ENCODE results near the gene SIGLEC10.
"Not testable (repeated sequence)": the region's sequence is repeated elsewhere in the genome, so short reads cannot be mapped to it uniquely, and the experiment has no call there.

The SIGLEC10 gene, protein sequence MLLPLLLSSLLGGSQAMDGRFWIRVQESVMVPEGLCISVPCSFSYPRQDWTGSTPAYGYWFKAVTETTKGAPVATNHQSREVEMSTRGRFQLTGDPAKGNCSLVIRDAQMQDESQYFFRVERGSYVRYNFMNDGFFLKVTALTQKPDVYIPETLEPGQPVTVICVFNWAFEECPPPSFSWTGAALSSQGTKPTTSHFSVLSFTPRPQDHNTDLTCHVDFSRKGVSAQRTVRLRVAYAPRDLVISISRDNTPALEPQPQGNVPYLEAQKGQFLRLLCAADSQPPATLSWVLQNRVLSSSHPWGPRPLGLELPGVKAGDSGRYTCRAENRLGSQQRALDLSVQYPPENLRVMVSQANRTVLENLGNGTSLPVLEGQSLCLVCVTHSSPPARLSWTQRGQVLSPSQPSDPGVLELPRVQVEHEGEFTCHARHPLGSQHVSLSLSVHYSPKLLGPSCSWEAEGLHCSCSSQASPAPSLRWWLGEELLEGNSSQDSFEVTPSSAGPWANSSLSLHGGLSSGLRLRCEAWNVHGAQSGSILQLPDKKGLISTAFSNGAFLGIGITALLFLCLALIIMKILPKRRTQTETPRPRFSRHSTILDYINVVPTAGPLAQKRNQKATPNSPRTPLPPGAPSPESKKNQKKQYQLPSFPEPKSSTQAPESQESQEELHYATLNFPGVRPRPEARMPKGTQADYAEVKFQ

DNA sequence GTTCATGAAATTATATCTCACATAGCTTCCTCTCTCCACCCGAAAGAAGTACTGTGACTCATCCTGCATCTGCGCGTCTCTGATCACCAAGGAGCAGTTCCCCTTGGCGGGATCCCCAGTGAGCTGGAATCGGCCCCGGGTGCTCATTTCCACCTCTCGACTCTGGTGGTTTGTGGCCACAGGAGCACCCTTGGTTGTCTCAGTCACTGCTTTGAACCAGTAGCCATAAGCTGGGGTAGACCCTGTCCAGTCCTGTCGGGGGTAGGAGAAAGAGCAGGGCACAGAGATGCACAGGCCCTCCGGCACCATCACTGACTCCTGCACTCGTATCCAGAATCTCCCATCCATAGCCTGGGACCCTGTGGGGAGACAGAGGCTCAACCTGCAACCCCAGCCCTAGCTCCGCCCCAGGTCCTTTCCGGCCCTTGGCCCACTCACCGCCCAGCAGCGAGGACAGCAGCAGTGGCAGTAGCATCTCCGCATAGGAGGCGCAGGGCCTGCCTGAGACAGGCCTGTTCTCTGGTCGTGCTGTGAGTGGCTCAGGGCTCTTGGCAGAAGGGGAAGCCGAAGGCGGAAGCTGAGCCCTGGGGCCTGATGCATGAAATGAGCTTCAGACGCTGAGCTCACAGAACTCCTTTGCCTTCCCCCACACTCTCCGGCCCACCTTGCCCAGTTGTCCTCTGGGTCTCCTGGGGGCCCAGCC, at the start of gene SIGLEC10:
Gene SIGLEC10, minus strand, starts transcription at position 536 of the 703 bp plus-strand sequence. Its CDS starts 61 bp downstream, at position 475.
- DNase-seq: no peak

GRCh38 chr19:51466723-51467122, 49.3 kb upstream of the SIGLEC10 start:
- no peak for DNase-seq

DNA sequence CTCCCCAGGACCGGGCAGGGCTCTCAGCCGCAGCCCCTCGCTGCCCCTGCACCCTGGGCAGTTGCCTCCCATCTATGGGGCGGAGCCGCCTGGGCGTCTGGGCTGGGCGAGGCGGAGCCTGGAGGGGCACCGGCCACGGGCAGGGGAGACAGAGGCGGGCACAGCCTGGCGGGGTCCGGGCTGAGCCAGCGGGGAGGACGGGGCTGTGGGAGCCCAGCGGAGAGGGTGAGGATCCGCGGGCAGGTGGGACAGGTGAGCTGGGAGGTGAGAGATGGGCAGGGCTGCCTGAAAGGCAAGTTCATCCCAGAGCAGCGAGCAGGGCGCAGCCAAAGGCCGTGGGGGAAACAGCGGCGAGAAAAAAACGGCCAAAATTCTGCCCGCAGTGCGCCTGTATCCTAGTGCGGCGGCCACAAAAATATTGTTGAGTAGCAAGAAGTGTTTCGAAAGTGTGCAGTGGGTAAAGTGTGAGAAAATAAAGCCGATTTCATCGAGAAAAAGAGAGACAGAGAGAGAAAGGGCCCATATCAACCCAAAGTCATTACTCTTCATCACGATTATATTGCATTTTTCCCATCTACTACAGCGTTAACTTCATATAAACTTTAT, 46.6 kb upstream of the SIGLEC10 start:
- not testable (repeated sequence) for DNase-seq

DNA sequence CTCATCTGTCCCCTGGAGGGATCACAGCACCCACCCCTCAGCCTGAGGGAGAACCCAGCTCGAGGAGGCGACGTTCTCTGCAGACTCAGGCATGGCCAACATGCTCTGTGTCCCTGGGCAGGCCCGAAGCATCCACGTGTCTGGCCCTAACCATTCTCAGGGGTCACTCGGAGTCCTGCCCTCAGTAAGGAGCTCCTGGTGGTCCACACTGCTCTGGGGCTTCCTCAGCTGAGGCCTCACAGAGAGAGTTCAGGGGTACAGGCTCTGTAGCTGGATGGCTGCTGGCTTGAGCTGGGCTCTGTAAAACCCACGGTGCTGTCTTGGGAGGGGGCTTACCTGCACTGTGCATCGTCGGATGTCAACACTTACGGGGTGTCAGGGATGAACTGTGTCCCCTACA, 45.2 kb upstream of the SIGLEC10 start:
- DNase-seq: no peak

DNA sequence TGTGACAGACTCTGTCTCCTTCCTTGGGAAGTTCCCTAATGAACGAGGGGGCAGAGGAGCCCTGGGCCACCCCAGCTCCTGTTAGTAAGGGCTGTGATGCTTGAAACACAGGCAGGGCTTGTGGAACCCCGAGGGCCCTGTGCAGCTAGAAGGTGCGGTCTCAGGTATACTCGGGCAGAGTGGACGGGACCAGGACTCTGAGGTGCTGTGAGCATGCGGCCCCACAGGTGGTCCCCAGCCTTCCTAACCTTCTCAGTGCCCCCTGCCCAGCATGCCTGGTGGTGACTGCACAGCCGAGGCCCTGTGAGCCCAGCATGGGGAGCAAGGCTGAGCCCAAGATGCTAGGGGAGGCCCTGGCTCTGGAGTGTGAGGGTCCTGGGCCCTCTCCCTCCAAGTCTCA, 44.8 kb upstream of the SIGLEC10 start:
- no peak for DNase-seq

DNA sequence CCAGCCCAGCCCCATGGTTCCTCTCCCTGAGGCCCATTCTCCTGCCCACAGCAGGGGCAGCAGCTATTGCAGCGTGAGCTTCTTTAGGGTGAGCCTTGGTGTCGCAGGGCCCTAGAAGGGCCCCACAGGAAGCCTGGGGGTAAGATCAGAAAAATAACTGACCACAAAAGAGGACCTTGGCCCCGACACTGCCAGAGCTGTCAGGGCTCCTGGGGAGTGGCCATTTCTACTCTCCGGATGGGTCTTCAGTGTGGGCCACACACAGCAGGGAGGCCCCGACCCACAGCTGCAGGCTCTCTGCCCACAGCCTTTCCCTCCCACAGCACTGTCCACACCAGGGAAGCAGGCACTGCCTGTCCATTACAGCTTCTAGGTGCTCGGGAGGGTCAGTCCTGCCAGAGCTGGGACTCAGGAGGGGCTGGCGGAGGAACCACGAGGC, 44.3 kb upstream of the SIGLEC10 start:
- no peak for DNase-seq

DNA sequence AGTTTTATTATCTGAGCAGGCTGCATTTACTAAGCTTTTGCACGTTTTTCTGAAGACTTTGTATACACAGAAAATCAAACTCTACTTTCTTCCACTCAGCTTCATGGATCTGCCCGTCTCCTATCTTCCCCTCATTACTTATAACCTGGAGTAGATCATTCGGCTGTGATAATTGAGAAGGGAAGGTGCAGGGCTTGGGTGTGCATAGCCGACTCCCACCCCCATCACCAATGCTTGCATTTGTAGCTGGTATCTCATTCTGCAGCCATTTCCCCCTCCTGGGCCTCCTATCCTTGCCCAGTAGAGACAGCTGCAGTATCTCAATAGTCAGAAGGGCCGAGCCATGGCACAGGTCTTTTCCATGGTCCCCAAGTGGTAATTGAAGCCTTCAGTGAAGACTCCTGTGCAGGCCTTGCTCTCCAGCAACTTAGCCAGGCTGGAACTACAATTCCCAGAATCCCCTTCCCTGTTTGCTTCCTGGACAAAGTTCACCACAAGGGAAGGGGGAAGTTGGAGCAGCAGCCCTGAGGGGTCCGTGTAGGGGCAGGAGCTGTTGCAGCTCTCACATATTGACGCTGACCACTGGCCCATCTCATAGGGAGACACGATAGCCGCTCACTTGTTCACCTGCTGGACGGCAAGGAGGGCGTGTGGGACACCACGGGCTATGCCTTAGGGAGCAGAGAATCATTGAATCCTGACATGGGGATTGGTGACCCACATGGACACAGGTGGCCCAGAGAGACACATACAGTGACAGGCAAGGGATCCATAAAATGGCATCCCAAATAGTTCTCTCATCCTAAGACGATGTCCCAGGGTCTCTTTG, 42.9 kb upstream of the SIGLEC10 start:
- no peak for DNase-seq

DNA sequence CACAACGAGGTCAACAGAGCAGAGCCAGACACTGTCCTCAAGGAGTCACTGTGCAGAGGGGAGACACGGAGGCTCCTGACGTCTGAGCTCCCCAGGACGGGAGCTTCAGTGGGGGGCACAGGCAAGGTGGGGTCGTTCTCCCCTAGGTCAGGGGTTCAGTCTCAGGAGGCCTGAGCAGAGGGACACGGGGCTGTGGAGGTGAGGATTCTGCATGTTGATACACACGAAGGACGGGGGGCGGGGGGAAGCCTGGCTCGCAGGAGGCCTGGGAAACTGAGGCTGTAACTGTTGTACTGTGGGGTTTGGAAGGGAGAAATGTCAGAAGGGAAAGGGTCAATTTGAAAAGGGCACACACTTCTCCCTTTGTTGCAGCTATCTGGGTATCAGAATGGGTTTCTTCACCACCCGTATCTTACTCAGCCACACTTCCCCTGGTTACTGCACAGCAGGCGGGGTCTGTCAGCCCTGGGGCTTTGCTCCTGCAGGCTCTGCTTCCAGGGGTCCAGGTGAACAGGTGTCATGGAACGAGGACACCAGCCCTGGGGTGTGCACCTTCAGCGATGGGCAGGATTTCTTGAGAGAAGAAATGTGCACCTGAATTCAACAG, 41.6 kb upstream of the SIGLEC10 start:
- DNase-seq: no peak

- no peak for DNase-seq
Measured at GRCh38 chr19:51458051-51458645, 40.7 kb upstream of the SIGLEC10 start, which contains the start of gene SIGLEC8. Gene SIGLEC8, minus strand, starts transcription at chr19:51458454. Its CDS starts 67 bp downstream, at chr19:51458387.

- no peak for DNase-seq
Measured at GRCh38 chr19:51457351-51458013, 40.0 kb upstream of the SIGLEC10 start.

DNA sequence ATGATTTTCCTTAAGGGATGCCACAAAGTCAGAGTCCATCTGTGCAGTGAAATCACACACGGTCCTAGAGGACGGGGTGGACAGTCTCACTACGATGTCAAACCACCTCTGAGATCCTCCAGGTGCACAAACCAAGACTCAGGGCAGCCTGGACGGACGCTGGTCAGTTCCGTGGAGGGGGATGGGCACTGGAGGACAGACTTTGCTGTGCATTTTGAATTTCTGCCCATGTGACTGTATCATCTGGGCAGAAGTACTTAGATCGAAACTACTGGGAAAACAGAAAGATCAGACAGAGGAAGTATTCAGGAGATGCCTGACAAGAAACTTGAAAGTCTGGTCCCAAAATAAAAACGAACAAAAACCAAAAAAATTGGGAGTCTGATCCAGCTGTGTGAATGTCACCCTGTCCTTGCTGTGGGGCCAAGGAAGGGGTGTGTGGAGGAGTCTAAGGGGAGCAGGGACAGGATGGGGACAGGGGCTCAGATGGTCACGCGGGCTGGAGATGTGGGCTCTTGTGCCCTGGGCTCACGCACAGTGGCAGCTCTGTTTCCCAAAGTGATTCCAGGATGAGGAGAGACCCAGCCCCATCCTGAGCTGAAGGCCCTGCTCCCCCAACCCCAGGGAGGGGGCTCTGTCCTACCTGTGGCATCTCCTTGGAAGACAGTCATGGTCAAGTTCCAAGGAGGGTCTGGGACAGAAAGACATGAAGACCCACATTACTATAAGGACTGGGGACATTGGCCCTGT, 39.3 kb upstream of the SIGLEC10 start:
- no peak for DNase-seq

DNA sequence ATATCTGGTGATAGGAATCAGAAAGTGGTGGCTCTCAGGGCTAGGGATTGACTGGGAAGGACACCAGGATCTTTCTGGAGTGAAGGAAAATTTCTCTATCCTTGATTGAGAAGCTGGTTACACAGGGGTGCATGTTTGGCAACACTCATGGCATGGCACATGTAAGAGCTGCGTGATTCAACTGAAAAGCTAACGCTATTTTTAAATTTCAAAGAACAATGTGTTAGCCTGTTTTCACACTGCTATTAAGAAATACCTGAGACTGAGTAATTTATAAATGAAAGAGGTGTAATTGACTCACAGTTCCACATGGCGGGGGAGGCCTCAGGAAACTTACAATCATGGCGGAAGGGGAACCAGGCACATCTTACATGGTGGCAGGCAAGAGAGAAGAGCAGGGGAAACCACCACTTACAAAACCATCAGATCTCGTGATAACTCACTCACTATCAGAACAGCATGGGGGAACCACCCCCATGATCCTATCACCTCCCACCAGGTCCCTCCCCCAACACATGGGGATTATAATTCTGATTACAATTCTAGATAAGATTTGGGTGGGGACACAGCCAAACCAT, 33.4 kb upstream of the SIGLEC10 start:
- DNase-seq: no peak

GRCh38 chr19:51448411-51449016, 31.1 kb upstream of the SIGLEC10 start:
- DNase-seq: no peak

DNA sequence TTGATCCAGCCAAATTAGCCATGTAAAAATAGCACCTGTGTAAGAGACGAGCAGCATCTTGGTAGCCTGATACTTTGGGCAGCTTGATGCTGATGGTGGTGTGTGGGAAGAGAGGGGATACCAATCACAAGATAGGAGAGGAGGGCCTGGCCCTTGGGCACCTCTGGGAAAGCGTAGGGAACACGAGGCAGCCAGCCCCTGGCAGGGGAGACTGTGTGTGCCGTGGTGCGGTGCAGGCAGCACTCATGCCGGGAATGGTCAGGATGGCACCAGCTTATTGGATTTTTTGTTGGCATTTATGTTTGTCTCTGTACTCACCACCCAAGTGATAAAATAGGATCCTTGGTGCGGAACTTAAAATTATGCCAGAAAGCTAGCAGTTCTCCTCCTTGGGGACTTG, 30.6 kb upstream of the SIGLEC10 start:
- no peak for DNase-seq

- DNase-seq: not testable (repeated sequence)
Measured at GRCh38 chr19:51447510-51447909, 30.1 kb upstream of the SIGLEC10 start.

- no peak for DNase-seq
Measured at GRCh38 chr19:51441410-51442390, 24.3 kb upstream of the SIGLEC10 start.

DNA sequence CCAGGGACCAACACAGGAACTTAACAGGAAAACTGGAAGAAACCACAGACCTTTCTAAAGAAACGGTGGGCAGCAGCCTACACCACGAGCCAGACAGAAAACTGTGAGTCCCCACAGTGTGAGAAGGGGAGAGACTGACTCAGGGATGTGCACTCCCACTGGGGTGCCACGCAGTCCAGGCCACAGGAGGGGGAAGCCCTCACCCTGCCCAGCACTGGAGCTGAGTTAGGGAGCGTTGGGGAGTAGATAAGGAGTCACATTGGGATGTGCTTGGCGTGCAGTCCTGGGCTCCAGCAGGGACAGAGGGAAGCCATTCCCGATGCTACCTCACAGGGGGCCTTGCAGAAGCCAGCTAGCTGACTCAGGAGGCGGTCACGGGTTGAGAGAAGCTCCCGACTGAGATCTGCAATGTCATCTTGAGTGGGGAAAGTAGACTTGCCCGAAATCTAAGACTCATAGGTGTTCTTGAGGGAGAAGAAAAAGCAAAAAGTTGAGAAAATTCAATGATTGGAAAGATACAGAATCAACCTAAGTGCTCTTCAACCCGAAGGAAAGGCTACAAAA, 23.5 kb upstream of the SIGLEC10 start:
- no peak for DNase-seq
